HuH-7 (cell line): ENCODE data around the gene LAMA4.

ENCODE experiments used
- DNase-seq: peaks from one replicate; pipeline ENCODE4 v3.0.0; 2011; ENCODE audit warnings: low spot score

LAMA4 gene

GRCh38 chr6:112193117-112193516 is 61.2 kb downstream of the LAMA4 start:
- DNase-seq: no peak

GRCh38 chr6:112191509-112192020 is 62.8 kb downstream of the LAMA4 start:
- DNase-seq: no peak

- no peak for DNase-seq
Measured at GRCh38 chr6:112190164-112190563, 64.2 kb downstream of the LAMA4 start.

- no peak for DNase-seq
Measured at GRCh38 chr6:112189494-112189893, 64.9 kb downstream of the LAMA4 start.

- no peak for DNase-seq
Measured at GRCh38 chr6:112188906-112189305, 65.5 kb downstream of the LAMA4 start.

- DNase-seq: no peak
Measured at GRCh38 chr6:112187736-112188135, 66.6 kb downstream of the LAMA4 start.

GRCh38 chr6:112184951-112185350 is 69.4 kb downstream of the LAMA4 start:
- no peak for DNase-seq

- DNase-seq: no peak
Measured at GRCh38 chr6:112183271-112183671, 71.1 kb downstream of the LAMA4 start.

GRCh38 chr6:112181130-112181529 is 73.2 kb downstream of the LAMA4 start:
- no peak for DNase-seq

- peak; percentile 31 for DNase-seq
Measured at GRCh38 chr6:112180095-112180820, 74.1 kb downstream of the LAMA4 start.

- DNase-seq: no peak
Measured at GRCh38 chr6:112179631-112180030, 74.7 kb downstream of the LAMA4 start.

GRCh38 chr6:112178846-112179245 is 75.5 kb downstream of the LAMA4 start:
- no peak for DNase-seq

GRCh38 chr6:112177092-112177491 is 77.3 kb downstream of the LAMA4 start:
- DNase-seq: no peak

GRCh38 chr6:112176175-112176574 is 78.2 kb downstream of the LAMA4 start:
- DNase-seq: no peak

- no peak for DNase-seq
Measured at GRCh38 chr6:112173221-112173804, 81.1 kb downstream of the LAMA4 start.

GRCh38 chr6:112172540-112172939 is 81.8 kb downstream of the LAMA4 start:
- no peak for DNase-seq

- no peak for DNase-seq
Measured at GRCh38 chr6:112169541-112169940, 84.8 kb downstream of the LAMA4 start.

GRCh38 chr6:112163295-112164257 is 90.8 kb downstream of the LAMA4 start:
- DNase-seq: peak; percentile 80

- no peak for DNase-seq
Measured at GRCh38 chr6:112160745-112161144, 93.6 kb downstream of the LAMA4 start.

GRCh38 chr6:112156668-112157067 is 97.7 kb downstream of the LAMA4 start:
- no peak for DNase-seq

GRCh38 chr6:112155886-112156285 is 98.5 kb downstream of the LAMA4 start:
- no peak for DNase-seq

- DNase-seq: no peak
Measured at GRCh38 chr6:112154711-112155110, 99.7 kb downstream of the LAMA4 start.
